ENCODE measurements around the gene RPS15A. TPM values are rescaled to one million over a fixed set of nuclear protein-coding genes. Genes with fewer than 3 reads are reported as not detected.
A peak's percentile ranks its signal among the peaks of the same experiment; 100 is the strongest.
"Not testable (repeated sequence)": the region's sequence is repeated elsewhere in the genome, so short reads cannot be mapped to it uniquely, and the experiment has no call there.

The RPS15A gene
- total RNA-seq, 2 experiments from 2014 or later: 1,594 to 1,602 TPM

GRCh38 chr16:18776334-18776733 lies 13.8 kb downstream of the RPS15A start:
- ATAC-seq; DNase-seq; H3K27me3 Mint-ChIP-seq (ENCODE audit: low read depth); POLR2A ChIA-PET; H3K27ac Mint-ChIP-seq; H3K4me3 Mint-ChIP-seq; CTCF ChIA-PET; H3K36me3 Mint-ChIP-seq (ENCODE audit: low read depth); H3K9me3 Mint-ChIP-seq (ENCODE audit: insufficient read depth); H3K4me1 Mint-ChIP-seq (ENCODE audit: low read depth): not testable (repeated sequence)

GRCh38 chr16:18774651-18775050 lies 15.5 kb downstream of the RPS15A start:
- H3K9me3 Mint-ChIP-seq (ENCODE audit: insufficient read depth); ATAC-seq; H3K4me3 Mint-ChIP-seq; DNase-seq; H3K27me3 Mint-ChIP-seq (ENCODE audit: low read depth); H3K27ac Mint-ChIP-seq; CTCF ChIA-PET; H3K4me1 Mint-ChIP-seq (ENCODE audit: low read depth): not testable (repeated sequence)
- POLR2A ChIA-PET: interaction anchor here (0.9 kb wide), 1 partner anchor 15 kb away, joined by 3 read pairs; no protein-coding TSS in a partner anchor
- H3K36me3 Mint-ChIP-seq (ENCODE audit: low read depth): peaks cover 10% of the 10 kb centered on the region

GRCh38 chr16:18772171-18772570 lies 18.0 kb downstream of the RPS15A start:
- H3K36me3 Mint-ChIP-seq (ENCODE audit: low read depth); H3K27me3 Mint-ChIP-seq (ENCODE audit: low read depth); H3K4me3 Mint-ChIP-seq; DNase-seq; H3K9me3 Mint-ChIP-seq (ENCODE audit: insufficient read depth); ATAC-seq; H3K27ac Mint-ChIP-seq: not testable (repeated sequence)
- POLR2A ChIA-PET: interaction anchor here (0.6 kb wide), 1 partner anchor 46 kb away, joined by 3 read pairs; no protein-coding TSS in a partner anchor
- H3K4me1 Mint-ChIP-seq (ENCODE audit: low read depth): peaks cover 12% of the 10 kb centered on the region
- CTCF ChIA-PET: interaction anchor here (0.6 kb wide), 1 partner anchor 18 kb away, joined by 3 read pairs; the partner anchor contains the start of gene RPS15A

- H3K4me3 Mint-ChIP-seq; H3K27ac Mint-ChIP-seq; H3K9me3 Mint-ChIP-seq (ENCODE audit: insufficient read depth); H3K36me3 Mint-ChIP-seq (ENCODE audit: low read depth); POLR2A ChIA-PET; ATAC-seq; CTCF ChIA-PET; DNase-seq; H3K27me3 Mint-ChIP-seq (ENCODE audit: low read depth): not testable (repeated sequence)
- H3K4me1 Mint-ChIP-seq (ENCODE audit: low read depth): peaks cover 16% of the 10 kb centered on the region
These were observed 19.7 kb downstream of the RPS15A start for GRCh38 chr16:18770336-18770962.

GRCh38 chr16:18767217-18767616 lies 22.9 kb downstream of the RPS15A start:
- ChIA-PET CTCF (interaction anchor here (2.0 kb wide), 1 partner anchor 23 kb away, joined by 6 read pairs; the partner anchor contains the start of gene RPS15A), POLR2A (interaction anchor here (0.6 to 1.7 kb wide), 4 partner anchors 16 to 243 kb away, joined by 3 to 7 read pairs (median 4); partner anchors contain the start of gene RPS15A)

GRCh38 chr16:18762713-18763112 lies 27.4 kb downstream of the RPS15A start:
- H3K36me3 Mint-ChIP-seq (ENCODE audit: low read depth); H3K27ac Mint-ChIP-seq; H3K4me3 Mint-ChIP-seq; H3K27me3 Mint-ChIP-seq (ENCODE audit: low read depth); POLR2A ChIA-PET; ATAC-seq; H3K9me3 Mint-ChIP-seq (ENCODE audit: insufficient read depth); CTCF ChIA-PET; DNase-seq: not testable (repeated sequence)
- H3K4me1 Mint-ChIP-seq (ENCODE audit: low read depth): peaks cover 23% of the 10 kb centered on the region

More at GRCh38 chr16:18767217-18767616, 22.9 kb downstream of the RPS15A start:
- ATAC-seq (peak; percentile 86), DNase-seq (peak; percentile 61)
- H3K36me3 Mint-ChIP-seq (ENCODE audit: low read depth); H3K4me3 Mint-ChIP-seq; H3K27ac Mint-ChIP-seq; H3K27me3 Mint-ChIP-seq (ENCODE audit: low read depth); H3K9me3 Mint-ChIP-seq (ENCODE audit: insufficient read depth): not testable (repeated sequence)
- H3K4me1 Mint-ChIP-seq (ENCODE audit: low read depth): peaks cover 16% of the 10 kb centered on the region

GRCh38 chr16:18759598-18760520 lies 30.3 kb downstream of the RPS15A start:
- Mint-ChIP-seq H3K27ac (peak overlapping the region; percentile 61), H3K4me1 (ENCODE audit: low read depth) (peaks cover 31% of the 10 kb centered on the region), H3K4me3 (peak overlapping the region; percentile 42)
- DNase-seq (peak; percentile 67), ATAC-seq (peak; percentile 82)
- H3K27me3 Mint-ChIP-seq (ENCODE audit: low read depth); CTCF ChIA-PET; POLR2A ChIA-PET; H3K36me3 Mint-ChIP-seq (ENCODE audit: low read depth); H3K9me3 Mint-ChIP-seq (ENCODE audit: insufficient read depth): not testable (repeated sequence)

- POLR2A ChIA-PET; H3K27me3 Mint-ChIP-seq (ENCODE audit: low read depth); H3K36me3 Mint-ChIP-seq (ENCODE audit: low read depth); H3K9me3 Mint-ChIP-seq (ENCODE audit: insufficient read depth); CTCF ChIA-PET: not testable (repeated sequence)
- Mint-ChIP-seq H3K27ac (peak overlapping the region; percentile 61), H3K4me3 (peak overlapping the region; percentile 48), H3K4me1 (ENCODE audit: low read depth) (peaks cover 31% of the 10 kb centered on the region)
- peak; percentile 60 for ATAC-seq
- peak; percentile 39 for DNase-seq
These were observed 32.0 kb downstream of the RPS15A start for GRCh38 chr16:18757960-18758660.

GRCh38 chr16:18756639-18757038 lies 33.5 kb downstream of the RPS15A start:
- CTCF ChIA-PET; DNase-seq; H3K9me3 Mint-ChIP-seq (ENCODE audit: insufficient read depth); POLR2A ChIA-PET; H3K36me3 Mint-ChIP-seq (ENCODE audit: low read depth); H3K27me3 Mint-ChIP-seq (ENCODE audit: low read depth): not testable (repeated sequence)
- Mint-ChIP-seq H3K4me3 (peak overlapping the region; percentile 34), H3K4me1 (ENCODE audit: low read depth) (peaks cover 31% of the 10 kb centered on the region), H3K27ac (peak overlapping the region; percentile 80)
- ATAC-seq: peak; percentile 28

GRCh38 chr16:18742870-18743269 lies 47.3 kb downstream of the RPS15A start:
- ATAC-seq: not testable (repeated sequence)

GRCh38 chr16:18740027-18740426 lies 50.1 kb downstream of the RPS15A start:
- CTCF ChIA-PET; DNase-seq; H3K9me3 Mint-ChIP-seq (ENCODE audit: insufficient read depth); H3K4me1 Mint-ChIP-seq (ENCODE audit: low read depth); H3K27ac Mint-ChIP-seq; ATAC-seq; POLR2A ChIA-PET; H3K4me3 Mint-ChIP-seq; H3K36me3 Mint-ChIP-seq (ENCODE audit: low read depth); H3K27me3 Mint-ChIP-seq (ENCODE audit: low read depth): not testable (repeated sequence)

More at GRCh38 chr16:18742870-18743269, 47.3 kb downstream of the RPS15A start:
- H3K4me1 Mint-ChIP-seq (ENCODE audit: low read depth); DNase-seq; H3K27ac Mint-ChIP-seq; H3K36me3 Mint-ChIP-seq (ENCODE audit: low read depth); POLR2A ChIA-PET; CTCF ChIA-PET; H3K27me3 Mint-ChIP-seq (ENCODE audit: low read depth); H3K4me3 Mint-ChIP-seq; H3K9me3 Mint-ChIP-seq (ENCODE audit: insufficient read depth): not testable (repeated sequence)

Data from activated CD8-positive, alpha-beta T cell treated with anti-CD3 and anti-CD28 coated beads, Interleukin-2, amount 10 ng/mL, durations not matched to agents 7 days and 5 days (primary cell).